Measurements from ENCODE around the gene OR6S1. TPM values are rescaled to one million over a fixed set of nuclear protein-coding genes. Genes with fewer than 3 reads are reported as not detected.

The OR6S1 gene
- total RNA-seq, 1 donor from 2014 or later = not detected

GRCh38 chr14:20679907-20680306, 38.4 kb upstream of the OR6S1 start:
- no peak overlapping the region for H3K27ac ChIP-seq
- intact Hi-C loops (cut with DNase I) = loop anchor here (10.0 kb wide), 1 partner anchor 65 kb away; no protein-coding TSS in a partner anchor
- no peak for DNase-seq

GRCh38 chr14:20676072-20676471, 34.6 kb upstream of the OR6S1 start:
- ATAC-seq = no peak
- H3K27me3 ChIP-seq = peaks cover 6% of the 10 kb centered on the region
- no peak for TF ChIP-seq CTCF (IDR thresholded peaks at IDR 0.05)
- peaks cover 11% of the 10 kb centered on the region for H3K4me1 ChIP-seq
- H3K9me3 ChIP-seq = no peaks in the 10 kb centered on the region
- H3K36me3 ChIP-seq = no peaks in the 10 kb centered on the region
- no peak overlapping the region for H3K4me3 ChIP-seq
- no peak overlapping the region for H3K27ac ChIP-seq
- intact Hi-C loops (cut with DNase I) = no loop called here
- DNase-seq = no peak

More at GRCh38 chr14:20679907-20680306, 38.4 kb upstream of the OR6S1 start:
- no peak for ATAC-seq
- no peaks in the 10 kb centered on the region for H3K9me3 ChIP-seq
- no peak for TF ChIP-seq CTCF (IDR thresholded peaks at IDR 0.05)
- H3K27me3 ChIP-seq = no peaks in the 10 kb centered on the region
- H3K4me1 ChIP-seq = peaks cover 17% of the 10 kb centered on the region
- H3K36me3 ChIP-seq = no peaks in the 10 kb centered on the region
- no peak overlapping the region for H3K4me3 ChIP-seq

GRCh38 chr14:20675669-20676068, 34.2 kb upstream of the OR6S1 start:
- H3K27ac ChIP-seq = no peak overlapping the region
- peaks cover 7% of the 10 kb centered on the region for H3K4me1 ChIP-seq
- H3K4me3 ChIP-seq = no peak overlapping the region
- DNase-seq = no peak
- ATAC-seq = no peak
- no peaks in the 10 kb centered on the region for H3K36me3 ChIP-seq
- intact Hi-C loops (cut with DNase I) = no loop called here
- H3K27me3 ChIP-seq = peaks cover 6% of the 10 kb centered on the region
- no peaks in the 10 kb centered on the region for H3K9me3 ChIP-seq
- no peak for TF ChIP-seq CTCF (IDR thresholded peaks at IDR 0.05)

- intact Hi-C loops (cut with DNase I) = no loop called here
- no peaks in the 10 kb centered on the region for H3K36me3 ChIP-seq
- no peaks in the 10 kb centered on the region for H3K9me3 ChIP-seq
- no peak for DNase-seq
- H3K27ac ChIP-seq = no peak overlapping the region
- H3K27me3 ChIP-seq = peaks cover 6% of the 10 kb centered on the region
- no peak for ATAC-seq
- H3K4me1 ChIP-seq = no peaks in the 10 kb centered on the region
- H3K4me3 ChIP-seq = no peak overlapping the region
- no peak for TF ChIP-seq CTCF (IDR thresholded peaks at IDR 0.05)
Measured at GRCh38 chr14:20671597-20672283, 30.2 kb upstream of the OR6S1 start.

GRCh38 chr14:20668969-20669368, 27.5 kb upstream of the OR6S1 start:
- intact Hi-C loops (cut with DNase I) = no loop called here
- ATAC-seq = no peak
- Histone ChIP-seq H3K9me3 (no peaks in the 10 kb centered on the region), H3K4me1 (no peaks in the 10 kb centered on the region), H3K27ac (no peak overlapping the region), H3K27me3 (peaks cover 6% of the 10 kb centered on the region), H3K4me3 (no peak overlapping the region), H3K36me3 (no peaks in the 10 kb centered on the region)
- TF ChIP-seq CTCF (IDR thresholded peaks at IDR 0.05) = no peak
- DNase-seq = no peak

Data from upper lobe of right lung (tissue), 1 donor.